ENCODE results near the gene WNT9B.

Gene WNT9B

GRCh38 chr17:46881015-46881414 is 29.6 kb downstream of the WNT9B start:
- Histone ChIP-seq H3K9ac (ENCODE audit: low read depth, low read length, poor library complexity, severe bottlenecking) (no peak overlapping the region), H4K20me1 (ENCODE audit: insufficient read depth, low read length, poor library complexity, severe bottlenecking) (no peaks in the 10 kb centered on the region), H3K9me3 (ENCODE audit: insufficient read depth, low read depth, low read length) (no peaks in the 10 kb centered on the region), H3K9me2 (replicated peaks; ENCODE audit: low read depth, low read length) (no peaks in the 10 kb centered on the region), H3F3A (ENCODE audit: low read depth) (no peaks in the 10 kb centered on the region), H3K4me2 (ENCODE audit: low read depth, low read length, poor library complexity, severe bottlenecking) (no peak overlapping the region), H3K4me3 (ENCODE audit: low read length, poor library complexity, severe bottlenecking) (no peak overlapping the region), H2AFZ (ENCODE audit: low read length) (no peak overlapping the region), H3K27me3 (ENCODE audit: insufficient read depth, low read length, poor library complexity, severe bottlenecking) (no peaks in the 10 kb centered on the region), H3K36me3 (ENCODE audit: insufficient read depth, low read length) (no peaks in the 10 kb centered on the region), H3K79me2 (ENCODE audit: insufficient read depth, low read length) (no peaks in the 10 kb centered on the region), H3K4me1 (ENCODE audit: insufficient read depth, low read length, poor library complexity, severe bottlenecking) (peaks cover 13% of the 10 kb centered on the region)
- TF ChIP-seq EZH2phosphoT487 (IDR thresholded peaks at IDR 0.05; ENCODE audit: borderline replicate concordance) (no peak), CTCF (conservative IDR thresholded peaks at IDR 0.05; ENCODE audit: low read length) (no peak)

GRCh38 chr17:46882666-46883065 is 31.3 kb downstream of the WNT9B start:
- no peaks in the 10 kb centered on the region for H3K9me2 ChIP-seq (replicated peaks; ENCODE audit: low read depth, low read length)
- TF ChIP-seq EZH2phosphoT487 (IDR thresholded peaks at IDR 0.05; ENCODE audit: borderline replicate concordance) (no peak), CTCF (conservative IDR thresholded peaks at IDR 0.05; ENCODE audit: low read length) (no peak)
- H3K4me1 ChIP-seq (ENCODE audit: insufficient read depth, low read length, poor library complexity, severe bottlenecking) = peaks cover 6% of the 10 kb centered on the region
- no peak overlapping the region for H3K4me2 ChIP-seq (ENCODE audit: low read depth, low read length, poor library complexity, severe bottlenecking)
- no peak overlapping the region for H3K9ac ChIP-seq (ENCODE audit: low read depth, low read length, poor library complexity, severe bottlenecking)
- H3K9me3 ChIP-seq (ENCODE audit: insufficient read depth, low read depth, low read length) = no peaks in the 10 kb centered on the region
- no peaks in the 10 kb centered on the region for H3K79me2 ChIP-seq (ENCODE audit: insufficient read depth, low read length)
- H3K27me3 ChIP-seq (ENCODE audit: insufficient read depth, low read length, poor library complexity, severe bottlenecking) = no peaks in the 10 kb centered on the region
- H3K4me3 ChIP-seq (ENCODE audit: low read length, poor library complexity, severe bottlenecking) = no peak overlapping the region
- no peaks in the 10 kb centered on the region for H3F3A ChIP-seq (ENCODE audit: low read depth)
- no peaks in the 10 kb centered on the region for H3K36me3 ChIP-seq (ENCODE audit: insufficient read depth, low read length)
- no peak overlapping the region for H2AFZ ChIP-seq (ENCODE audit: low read length)
- H4K20me1 ChIP-seq (ENCODE audit: insufficient read depth, low read length, poor library complexity, severe bottlenecking) = no peaks in the 10 kb centered on the region

- Histone ChIP-seq H3K9me2 (replicated peaks; ENCODE audit: low read depth, low read length) (no peaks in the 10 kb centered on the region), H3K4me3 (ENCODE audit: low read length, poor library complexity, severe bottlenecking) (no peak overlapping the region), H3K4me2 (ENCODE audit: low read depth, low read length, poor library complexity, severe bottlenecking) (no peak overlapping the region), H3K79me2 (ENCODE audit: insufficient read depth, low read length) (no peaks in the 10 kb centered on the region), H3K27me3 (ENCODE audit: insufficient read depth, low read length, poor library complexity, severe bottlenecking) (no peaks in the 10 kb centered on the region), H3K4me1 (ENCODE audit: insufficient read depth, low read length, poor library complexity, severe bottlenecking) (peaks cover 4% of the 10 kb centered on the region), H4K20me1 (ENCODE audit: insufficient read depth, low read length, poor library complexity, severe bottlenecking) (no peaks in the 10 kb centered on the region), H3K9ac (ENCODE audit: low read depth, low read length, poor library complexity, severe bottlenecking) (no peak overlapping the region), H3K36me3 (ENCODE audit: insufficient read depth, low read length) (no peaks in the 10 kb centered on the region), H3K9me3 (ENCODE audit: insufficient read depth, low read depth, low read length) (no peaks in the 10 kb centered on the region), H3F3A (ENCODE audit: low read depth) (no peaks in the 10 kb centered on the region), H2AFZ (ENCODE audit: low read length) (no peak overlapping the region)
- no peak for TF ChIP-seq EZH2phosphoT487 (IDR thresholded peaks at IDR 0.05; ENCODE audit: borderline replicate concordance)
- TF ChIP-seq CTCF (conservative IDR thresholded peaks at IDR 0.05; ENCODE audit: low read length) = no peak
Measured at GRCh38 chr17:46883871-46884520, 32.6 kb downstream of the WNT9B start.
